ENCODE measurements around the gene DHRS11. TPM values are rescaled to one million over a fixed set of nuclear protein-coding genes. Genes with fewer than 3 reads are reported as not detected.

Gene DHRS11
- total RNA-seq, 1 donor from 2014 or later: 13.4 TPM

DNA sequence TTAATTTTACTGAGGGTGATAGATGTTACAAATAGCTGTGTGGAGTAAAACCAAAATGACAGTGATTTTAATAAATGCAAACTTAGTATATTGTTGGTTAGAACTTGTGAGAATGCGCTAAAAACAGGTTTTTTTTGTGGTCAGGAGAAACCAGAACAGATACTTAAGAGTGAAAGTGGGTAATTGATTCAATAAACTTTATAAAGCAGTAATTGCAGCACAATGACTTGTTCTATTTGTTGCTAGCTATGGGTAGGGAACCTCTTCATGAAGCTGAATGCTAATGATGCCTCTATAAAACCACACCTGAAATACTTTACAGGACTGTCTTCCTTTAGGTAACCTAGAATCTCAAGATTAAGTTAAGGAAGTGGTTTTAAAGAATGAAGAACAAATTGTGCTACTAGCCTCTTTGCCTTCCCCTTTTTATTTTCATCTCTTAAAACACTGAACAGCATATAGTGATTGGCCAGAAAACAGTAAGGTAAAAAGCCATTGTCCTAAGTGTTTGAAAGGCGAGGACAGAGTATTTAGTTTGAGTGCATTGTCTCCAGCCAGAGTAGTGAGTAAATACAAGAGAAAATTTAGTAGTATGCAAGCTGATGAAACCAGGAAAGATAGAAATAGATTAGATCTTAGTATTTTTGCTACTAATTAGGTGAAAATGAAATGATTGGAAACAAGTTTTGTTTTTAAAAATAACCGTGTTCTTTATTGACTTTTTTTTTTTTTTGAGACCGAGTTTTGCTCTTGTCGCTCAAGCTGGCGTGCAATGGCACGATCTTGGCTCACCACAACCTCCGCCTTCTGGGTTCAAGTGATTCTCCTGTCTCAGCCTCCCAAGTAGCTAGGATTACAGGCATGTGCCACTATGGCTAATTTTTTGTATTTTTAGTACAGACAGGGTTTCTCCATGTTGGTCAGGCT lies 40.9 kb upstream of the DHRS11 start:
- H3K4me3 Mint-ChIP-seq (ENCODE audit: unreplicated experiment): no peak overlapping the region
- no peak overlapping the region for H3K27ac Mint-ChIP-seq (ENCODE audit: unreplicated experiment)
- H3K9me3 Mint-ChIP-seq (ENCODE audit: unreplicated experiment): peaks cover 4% of the 10 kb centered on the region
- H3K27me3 Mint-ChIP-seq (ENCODE audit: unreplicated experiment): peaks cover 6% of the 10 kb centered on the region
- no peak for DNase-seq
- H3K36me3 Mint-ChIP-seq (ENCODE audit: unreplicated experiment): no peaks in the 10 kb centered on the region
- TF ChIP-seq, protein P1, sequence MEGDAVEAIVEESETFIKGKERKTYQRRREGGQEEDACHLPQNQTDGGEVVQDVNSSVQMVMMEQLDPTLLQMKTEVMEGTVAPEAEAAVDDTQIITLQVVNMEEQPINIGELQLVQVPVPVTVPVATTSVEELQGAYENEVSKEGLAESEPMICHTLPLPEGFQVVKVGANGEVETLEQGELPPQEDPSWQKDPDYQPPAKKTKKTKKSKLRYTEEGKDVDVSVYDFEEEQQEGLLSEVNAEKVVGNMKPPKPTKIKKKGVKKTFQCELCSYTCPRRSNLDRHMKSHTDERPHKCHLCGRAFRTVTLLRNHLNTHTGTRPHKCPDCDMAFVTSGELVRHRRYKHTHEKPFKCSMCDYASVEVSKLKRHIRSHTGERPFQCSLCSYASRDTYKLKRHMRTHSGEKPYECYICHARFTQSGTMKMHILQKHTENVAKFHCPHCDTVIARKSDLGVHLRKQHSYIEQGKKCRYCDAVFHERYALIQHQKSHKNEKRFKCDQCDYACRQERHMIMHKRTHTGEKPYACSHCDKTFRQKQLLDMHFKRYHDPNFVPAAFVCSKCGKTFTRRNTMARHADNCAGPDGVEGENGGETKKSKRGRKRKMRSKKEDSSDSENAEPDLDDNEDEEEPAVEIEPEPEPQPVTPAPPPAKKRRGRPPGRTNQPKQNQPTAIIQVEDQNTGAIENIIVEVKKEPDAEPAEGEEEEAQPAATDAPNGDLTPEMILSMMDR (IDR thresholded peaks at IDR 0.05; ENCODE audit: partially characterized antibody, unreplicated experiment): no peak
- H3K4me1 Mint-ChIP-seq (ENCODE audit: low read depth, unreplicated experiment): peaks cover 6% of the 10 kb centered on the region

DNA sequence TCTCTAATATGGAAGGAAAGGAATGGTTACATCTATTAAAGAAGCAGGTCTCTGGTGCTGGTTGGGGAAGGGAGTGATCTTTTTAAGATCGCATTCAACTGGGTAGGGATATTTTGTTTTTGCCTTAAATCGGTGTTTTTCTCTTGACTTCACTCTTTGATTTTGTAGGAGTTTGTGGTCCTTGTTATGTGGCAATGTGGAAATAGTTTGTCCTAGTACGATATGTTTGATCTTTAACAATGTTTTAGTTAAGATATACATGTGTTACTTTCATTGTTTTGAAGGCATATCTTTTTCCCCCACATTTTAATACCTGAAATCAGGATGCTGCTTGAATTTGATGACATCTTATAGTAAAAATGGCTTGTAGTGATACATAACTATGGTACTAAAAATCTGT lies 38.2 kb upstream of the DHRS11 start:
- Mint-ChIP-seq H3K27ac (ENCODE audit: unreplicated experiment) (no peak overlapping the region), H3K36me3 (ENCODE audit: unreplicated experiment) (no peaks in the 10 kb centered on the region), H3K4me1 (ENCODE audit: low read depth, unreplicated experiment) (no peaks in the 10 kb centered on the region), H3K27me3 (ENCODE audit: unreplicated experiment) (peaks cover 1% of the 10 kb centered on the region), H3K9me3 (ENCODE audit: unreplicated experiment) (no peaks in the 10 kb centered on the region), H3K4me3 (ENCODE audit: unreplicated experiment) (no peak overlapping the region)
- no peak for DNase-seq
- TF ChIP-seq, protein P1 (IDR thresholded peaks at IDR 0.05; ENCODE audit: partially characterized antibody, unreplicated experiment): no peak

DNA sequence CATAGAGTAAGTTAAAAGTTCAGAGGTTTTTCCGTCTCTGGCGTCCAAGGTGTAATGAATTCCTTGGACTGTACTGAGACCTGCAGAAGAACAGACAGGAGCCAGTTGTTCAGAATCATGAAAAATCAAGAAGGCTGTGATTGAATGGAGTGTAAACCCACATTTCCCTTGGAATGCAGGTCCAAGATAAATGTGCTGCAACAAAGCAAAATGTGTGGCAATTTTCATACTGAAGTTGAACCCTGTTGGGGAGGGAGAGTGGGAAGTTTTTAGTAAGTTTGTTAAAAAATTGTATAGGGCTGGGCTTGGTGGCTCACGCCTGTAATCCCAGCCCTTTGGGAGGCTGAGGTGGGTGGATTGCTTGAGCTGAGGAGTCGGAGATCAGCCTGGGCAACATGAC lies 25.6 kb upstream of the DHRS11 start:
- Mint-ChIP-seq H3K27me3 (ENCODE audit: unreplicated experiment) (no peaks in the 10 kb centered on the region), H3K36me3 (ENCODE audit: unreplicated experiment) (no peaks in the 10 kb centered on the region), H3K4me1 (ENCODE audit: low read depth, unreplicated experiment) (peaks cover 11% of the 10 kb centered on the region), H3K9me3 (ENCODE audit: unreplicated experiment) (no peaks in the 10 kb centered on the region), H3K27ac (ENCODE audit: unreplicated experiment) (peak overlapping the region; percentile 20), H3K4me3 (ENCODE audit: unreplicated experiment) (no peak overlapping the region)
- no peak for DNase-seq
- TF ChIP-seq, protein P1 (IDR thresholded peaks at IDR 0.05; ENCODE audit: partially characterized antibody, unreplicated experiment): no peak

DNA sequence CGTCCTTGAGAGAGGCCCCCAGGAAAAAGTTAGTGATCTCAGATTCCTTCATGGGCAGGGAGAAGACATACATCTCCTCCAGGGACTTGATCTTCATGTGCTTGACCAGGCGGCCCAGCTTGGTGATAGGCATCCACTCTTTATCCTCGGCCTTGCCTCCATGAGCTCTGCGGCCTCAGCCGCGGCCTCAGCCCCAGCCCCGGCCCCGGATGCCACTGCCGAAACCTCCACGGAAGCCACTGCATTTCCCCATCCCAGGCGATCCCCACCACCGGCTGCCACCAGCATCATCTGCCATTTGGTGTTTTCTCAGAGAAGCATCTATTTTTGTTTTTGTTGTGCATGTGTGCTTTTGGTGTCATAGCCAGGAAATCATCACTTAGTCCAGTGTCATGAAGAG lies 16.7 kb upstream of the DHRS11 start:
- TF ChIP-seq, protein P1 (IDR thresholded peaks at IDR 0.05; ENCODE audit: partially characterized antibody, unreplicated experiment): no peak

DNA sequence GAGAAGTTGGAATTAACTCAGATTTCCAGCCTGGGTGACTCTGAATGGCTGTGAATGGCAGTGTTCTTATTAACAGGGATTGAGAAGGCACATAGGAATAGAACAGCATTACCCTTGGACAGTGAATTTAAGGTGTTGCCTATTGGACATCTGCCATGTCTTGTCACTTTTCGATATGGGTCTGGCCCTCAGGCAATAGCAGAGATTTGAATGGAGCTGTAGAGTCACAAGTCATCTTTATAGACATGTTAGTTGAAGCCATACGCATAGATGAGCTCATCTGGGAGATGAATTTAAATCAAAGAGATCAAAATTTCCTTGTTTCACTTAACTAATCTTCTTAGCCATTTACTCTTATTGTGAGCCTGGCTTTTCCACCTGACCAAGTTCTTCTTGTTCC lies 14.9 kb upstream of the DHRS11 start:
- TF ChIP-seq, protein P1 (IDR thresholded peaks at IDR 0.05; ENCODE audit: partially characterized antibody, unreplicated experiment): no peak
- Mint-ChIP-seq H3K27me3 (ENCODE audit: unreplicated experiment) (no peaks in the 10 kb centered on the region), H3K27ac (ENCODE audit: unreplicated experiment) (no peak overlapping the region), H3K4me3 (ENCODE audit: unreplicated experiment) (no peak overlapping the region), H3K9me3 (ENCODE audit: unreplicated experiment) (peaks cover 4% of the 10 kb centered on the region), H3K36me3 (ENCODE audit: unreplicated experiment) (no peaks in the 10 kb centered on the region), H3K4me1 (ENCODE audit: low read depth, unreplicated experiment) (no peaks in the 10 kb centered on the region)
- DNase-seq: no peak

More for the DNA sequence above, 16.7 kb upstream of the DHRS11 start:
- H3K27me3 Mint-ChIP-seq (ENCODE audit: unreplicated experiment): no peaks in the 10 kb centered on the region
- peaks cover 4% of the 10 kb centered on the region for H3K9me3 Mint-ChIP-seq (ENCODE audit: unreplicated experiment)
- H3K4me1 Mint-ChIP-seq (ENCODE audit: low read depth, unreplicated experiment): no peaks in the 10 kb centered on the region
- no peak for DNase-seq
- H3K27ac Mint-ChIP-seq (ENCODE audit: unreplicated experiment): no peak overlapping the region
- no peak overlapping the region for H3K4me3 Mint-ChIP-seq (ENCODE audit: unreplicated experiment)
- H3K36me3 Mint-ChIP-seq (ENCODE audit: unreplicated experiment): no peaks in the 10 kb centered on the region

Measured in glutamatergic neuron (in vitro differentiated cells).